Measurements from ENCODE around the gene DPH5.

GRCh38 chr1:101027194-101027772 lies 1.7 kb upstream of the DPH5 start:
- TF ChIP-seq CTCF (IDR thresholded peaks at IDR 0.05; ENCODE audit: borderline replicate concordance, extremely low read depth, low read length, poor library complexity, severe bottlenecking) (no peak), EZH2 (IDR thresholded peaks at IDR 0.05; ENCODE audit: borderline replicate concordance, low read depth, low read length, severe bottlenecking) (no peak)
